Measurements from ENCODE around the gene HS6ST3.
"Not testable (repeated sequence)": the region's sequence is repeated elsewhere in the genome, so short reads cannot be mapped to it uniquely, and the experiment has no call there.

HS6ST3 gene

GRCh38 chr13:96091164-96092117 lies 1.5 kb downstream of the HS6ST3 start:
- TF ChIP-seq, protein P1, sequence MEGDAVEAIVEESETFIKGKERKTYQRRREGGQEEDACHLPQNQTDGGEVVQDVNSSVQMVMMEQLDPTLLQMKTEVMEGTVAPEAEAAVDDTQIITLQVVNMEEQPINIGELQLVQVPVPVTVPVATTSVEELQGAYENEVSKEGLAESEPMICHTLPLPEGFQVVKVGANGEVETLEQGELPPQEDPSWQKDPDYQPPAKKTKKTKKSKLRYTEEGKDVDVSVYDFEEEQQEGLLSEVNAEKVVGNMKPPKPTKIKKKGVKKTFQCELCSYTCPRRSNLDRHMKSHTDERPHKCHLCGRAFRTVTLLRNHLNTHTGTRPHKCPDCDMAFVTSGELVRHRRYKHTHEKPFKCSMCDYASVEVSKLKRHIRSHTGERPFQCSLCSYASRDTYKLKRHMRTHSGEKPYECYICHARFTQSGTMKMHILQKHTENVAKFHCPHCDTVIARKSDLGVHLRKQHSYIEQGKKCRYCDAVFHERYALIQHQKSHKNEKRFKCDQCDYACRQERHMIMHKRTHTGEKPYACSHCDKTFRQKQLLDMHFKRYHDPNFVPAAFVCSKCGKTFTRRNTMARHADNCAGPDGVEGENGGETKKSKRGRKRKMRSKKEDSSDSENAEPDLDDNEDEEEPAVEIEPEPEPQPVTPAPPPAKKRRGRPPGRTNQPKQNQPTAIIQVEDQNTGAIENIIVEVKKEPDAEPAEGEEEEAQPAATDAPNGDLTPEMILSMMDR (IDR thresholded peaks at IDR 0.05; ENCODE audit: low read depth, low read length, missing control alignments): no peak
- no peak for DNase-seq (ENCODE audit: extremely low read depth, low read depth)
- H3K4me3 ChIP-seq (replicated peaks; ENCODE audit: low read depth, low read length): no peak overlapping the region

DNA sequence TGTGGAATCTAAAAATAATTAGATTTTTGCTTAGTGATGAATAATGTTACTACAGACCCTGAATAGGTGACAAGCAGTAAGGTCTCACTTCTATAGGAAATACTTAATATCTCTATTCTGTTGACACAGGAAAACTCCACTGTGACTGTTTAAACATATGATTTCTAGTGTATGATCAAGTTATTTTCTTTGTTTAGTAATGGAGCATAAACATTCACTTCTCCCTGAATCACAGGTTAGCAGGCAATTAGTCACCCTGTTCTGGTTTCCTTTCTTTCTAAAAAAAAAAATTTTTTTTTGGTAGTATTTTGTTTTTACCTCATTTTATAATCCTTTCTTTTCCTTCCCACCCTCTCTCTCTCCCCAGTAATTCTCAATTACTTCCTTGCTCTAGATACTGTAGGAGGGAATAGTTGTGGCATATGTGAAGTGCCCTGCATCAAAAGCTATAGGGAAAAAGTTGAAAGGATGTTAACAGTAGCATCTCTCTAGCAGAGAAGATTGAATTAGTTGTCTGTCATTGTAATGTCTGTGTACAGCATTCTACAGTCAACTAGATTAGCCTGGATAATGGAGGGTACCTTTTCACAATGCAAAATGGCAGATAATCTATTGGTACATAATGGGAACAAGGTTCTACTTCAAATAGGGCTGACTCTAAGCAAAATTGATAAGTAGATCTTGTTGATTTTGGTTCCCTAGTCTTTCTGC lies 3.5 kb downstream of the HS6ST3 start:
- TF ChIP-seq, protein P1 (IDR thresholded peaks at IDR 0.05; ENCODE audit: low read depth, low read length, missing control alignments): no peak
- DNase-seq (ENCODE audit: extremely low read depth, low read depth): no peak
- H3K4me3 ChIP-seq (replicated peaks; ENCODE audit: low read depth, low read length): no peak overlapping the region

DNA sequence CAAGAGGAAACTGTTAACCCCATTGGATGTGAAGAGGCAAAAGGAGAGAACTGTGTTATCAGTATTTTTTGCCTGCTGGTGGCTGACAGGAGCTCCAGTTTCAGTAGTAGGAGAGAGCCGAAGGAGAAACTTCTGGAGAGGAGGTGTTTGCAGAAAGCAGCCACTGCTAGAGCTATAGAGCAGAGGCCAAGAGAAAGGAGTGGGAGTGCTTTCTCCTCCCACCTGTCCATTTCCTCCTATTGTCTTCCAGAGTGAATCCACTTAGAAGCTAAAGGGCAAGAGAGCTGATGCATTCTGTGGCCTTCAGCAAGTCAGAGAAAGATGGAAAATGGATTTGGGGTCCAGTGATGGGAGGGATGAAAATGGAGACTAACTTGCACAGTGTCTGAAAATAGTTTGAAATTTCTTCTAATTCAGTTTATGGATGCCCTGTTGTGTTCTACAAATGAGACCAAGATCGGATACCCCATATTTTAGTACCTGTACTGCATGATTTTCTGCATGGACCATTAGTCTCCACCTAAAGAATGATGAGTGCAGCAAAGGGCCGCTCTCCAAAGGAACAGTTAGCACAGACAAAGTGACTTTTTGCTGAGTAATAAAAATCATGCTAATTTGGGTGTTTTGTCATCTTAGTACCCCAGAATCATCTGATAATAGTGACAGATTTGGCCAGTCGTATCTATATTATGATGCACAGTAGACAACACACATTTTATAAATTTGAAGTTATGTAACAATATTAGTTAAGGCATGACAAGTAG lies 10.7 kb downstream of the HS6ST3 start:
- TF ChIP-seq, protein P1 (IDR thresholded peaks at IDR 0.05; ENCODE audit: low read depth, low read length, missing control alignments): no peak
- no peak overlapping the region for H3K4me3 ChIP-seq (replicated peaks; ENCODE audit: low read depth, low read length)
- no peak for DNase-seq (ENCODE audit: extremely low read depth, low read depth)

DNA sequence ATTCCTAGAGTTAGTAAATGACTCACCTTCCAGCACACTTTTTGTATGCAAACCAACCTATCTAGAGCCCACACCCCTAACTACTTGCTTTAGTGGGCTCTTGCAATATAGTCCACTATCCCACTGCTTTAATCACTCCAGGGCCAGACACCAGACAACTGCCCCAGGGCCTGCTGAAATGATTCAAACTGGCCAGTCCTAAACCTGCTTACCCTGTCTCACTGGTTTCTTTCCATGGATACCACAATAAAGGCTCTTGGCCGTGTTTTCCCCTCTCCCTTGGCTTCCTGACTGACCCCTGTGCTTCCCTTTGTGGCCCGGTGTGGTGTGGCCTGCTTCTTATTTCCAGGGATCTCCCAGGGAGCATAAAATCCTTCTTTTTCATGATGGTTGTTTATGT lies 14.6 kb downstream of the HS6ST3 start:
- no peak overlapping the region for H3K4me3 ChIP-seq (replicated peaks; ENCODE audit: low read depth, low read length)
- DNase-seq (ENCODE audit: extremely low read depth, low read depth): no peak
- TF ChIP-seq, protein P1 (IDR thresholded peaks at IDR 0.05; ENCODE audit: low read depth, low read length, missing control alignments): no peak

- not testable (repeated sequence) for DNase-seq (ENCODE audit: extremely low read depth, low read depth); H3K4me3 ChIP-seq (replicated peaks; ENCODE audit: low read depth, low read length)
Measured at GRCh38 chr13:96108072-96108471, 18.2 kb downstream of the HS6ST3 start.

DNA sequence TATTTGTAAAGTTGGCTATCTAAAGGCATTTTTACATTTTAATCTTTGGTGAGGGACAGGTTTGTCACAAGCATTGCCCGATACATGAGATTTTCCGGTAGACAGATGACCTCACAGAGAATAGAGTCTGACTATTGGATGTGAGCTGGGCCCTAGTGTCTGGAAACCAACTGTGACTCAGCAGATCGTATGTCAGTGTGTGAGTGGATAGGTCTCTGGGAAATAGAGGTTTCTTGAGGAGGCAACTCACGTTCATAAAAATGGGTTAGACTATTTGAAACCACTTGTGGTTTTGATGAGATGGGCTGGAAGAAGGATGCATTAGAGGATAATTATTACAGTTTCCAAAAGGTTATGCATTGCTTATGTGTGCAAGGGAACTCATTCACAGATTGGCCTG lies 19.2 kb downstream of the HS6ST3 start:
- no peak for DNase-seq (ENCODE audit: extremely low read depth, low read depth)
- H3K4me3 ChIP-seq (replicated peaks; ENCODE audit: low read depth, low read length): no peak overlapping the region
- TF ChIP-seq, protein P1 (IDR thresholded peaks at IDR 0.05; ENCODE audit: low read depth, low read length, missing control alignments): no peak
